Lower leg skin (tissue), 3 donors: ENCODE measurements around the gene FECH.

Source experiments
- CTCF ChIP-seq, 3 donors: fragments of 450-650 bp; IDR thresholded peaks; one replicate each; pipeline ENCODE4 v1.5.1; 2016; ENCODE audit warnings: antibody characterized with exemption in 3 of 3, mild to moderate bottlenecking in 3 of 3, moderate library complexity in 2 of 3
- POLR2A ChIP-seq, 2 donors: fragments of 450-650 bp; IDR thresholded peaks; one replicate each; pipeline ENCODE4 v1.6.1; 2016 to 2017; ENCODE audit warnings: antibody characterized with exemption in 2 of 2, mild to moderate bottlenecking in 1 of 2, moderate library complexity in 1 of 2

GRCh38 chr18:57635003-57635822 lies 48.7 kb upstream of the FECH start:
- TF ChIP-seq CTCF (IDR thresholded peaks at IDR 0.05): no peak
- no peak for TF ChIP-seq POLR2A (IDR thresholded peaks at IDR 0.05)
